ENCODE measurements around the gene LYPD6B. TPM values are rescaled to one million over a fixed set of nuclear protein-coding genes. Genes with fewer than 3 reads are reported as not detected.

LYPD6B gene
- total and polyA plus RNA-seq, 7 donors, result not detected

DNA sequence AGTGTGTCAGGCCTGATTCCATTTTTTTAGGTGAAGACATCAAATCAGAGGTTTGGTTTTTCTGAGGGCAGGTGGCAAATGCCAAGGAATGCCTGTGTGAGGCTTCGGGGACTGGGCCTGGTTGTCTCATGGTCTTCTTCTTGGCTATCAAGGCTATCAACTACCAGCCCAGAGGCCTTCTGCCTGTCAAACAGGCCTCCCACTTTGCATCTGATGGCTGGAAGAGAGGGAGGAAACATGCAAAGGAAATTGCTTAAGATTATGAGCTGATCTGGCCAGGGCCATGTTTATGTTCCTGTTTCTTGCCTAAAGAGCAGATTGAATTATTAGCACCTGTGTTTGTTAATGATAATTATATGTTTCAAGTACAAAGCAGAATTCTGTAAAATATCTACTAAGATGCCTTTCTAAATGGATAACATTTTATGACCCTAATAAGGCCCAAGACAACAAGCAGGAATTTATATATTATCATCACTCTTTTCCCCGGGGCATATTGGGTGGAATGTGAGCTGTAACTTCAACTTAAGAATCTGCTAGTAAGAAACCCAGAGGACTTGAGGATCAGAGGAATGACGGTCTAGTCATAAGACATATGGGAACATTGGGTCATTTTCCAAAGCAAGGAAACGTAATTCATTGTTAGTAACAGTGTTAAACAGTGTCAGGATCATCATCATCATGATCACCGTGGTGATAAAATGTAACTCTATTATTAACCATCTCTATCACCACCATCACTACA lies 123.2 kb downstream of the LYPD6B start:
- ATAC-seq, result no peak
- no peak for DNase-seq
- H3K27ac ChIP-seq, result no peak overlapping the region
- WGBS, 3 donors, result 49 to 56% (median 54%) methylated on average over 5 of the region's 5 CpGs
- no peak overlapping the region for H3K4me3 ChIP-seq
- intact Hi-C loops (cut with DNase I), result no loop called here
- TF ChIP-seq, protein P1, sequence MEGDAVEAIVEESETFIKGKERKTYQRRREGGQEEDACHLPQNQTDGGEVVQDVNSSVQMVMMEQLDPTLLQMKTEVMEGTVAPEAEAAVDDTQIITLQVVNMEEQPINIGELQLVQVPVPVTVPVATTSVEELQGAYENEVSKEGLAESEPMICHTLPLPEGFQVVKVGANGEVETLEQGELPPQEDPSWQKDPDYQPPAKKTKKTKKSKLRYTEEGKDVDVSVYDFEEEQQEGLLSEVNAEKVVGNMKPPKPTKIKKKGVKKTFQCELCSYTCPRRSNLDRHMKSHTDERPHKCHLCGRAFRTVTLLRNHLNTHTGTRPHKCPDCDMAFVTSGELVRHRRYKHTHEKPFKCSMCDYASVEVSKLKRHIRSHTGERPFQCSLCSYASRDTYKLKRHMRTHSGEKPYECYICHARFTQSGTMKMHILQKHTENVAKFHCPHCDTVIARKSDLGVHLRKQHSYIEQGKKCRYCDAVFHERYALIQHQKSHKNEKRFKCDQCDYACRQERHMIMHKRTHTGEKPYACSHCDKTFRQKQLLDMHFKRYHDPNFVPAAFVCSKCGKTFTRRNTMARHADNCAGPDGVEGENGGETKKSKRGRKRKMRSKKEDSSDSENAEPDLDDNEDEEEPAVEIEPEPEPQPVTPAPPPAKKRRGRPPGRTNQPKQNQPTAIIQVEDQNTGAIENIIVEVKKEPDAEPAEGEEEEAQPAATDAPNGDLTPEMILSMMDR (IDR thresholded peaks at IDR 0.05), result no peak
- no peaks in the 10 kb centered on the region for H3K4me1 ChIP-seq
- H3K36me3 ChIP-seq (ENCODE audit: insufficient read depth in 1 of 2, low read depth in 1 of 2), result no peaks in the 10 kb centered on the region
- no peaks in the 10 kb centered on the region for H3K27me3 ChIP-seq (ENCODE audit: insufficient read depth in 3 of 3, low read length in 2 of 3)
- no peaks in the 10 kb centered on the region for H3K9me3 ChIP-seq

DNA sequence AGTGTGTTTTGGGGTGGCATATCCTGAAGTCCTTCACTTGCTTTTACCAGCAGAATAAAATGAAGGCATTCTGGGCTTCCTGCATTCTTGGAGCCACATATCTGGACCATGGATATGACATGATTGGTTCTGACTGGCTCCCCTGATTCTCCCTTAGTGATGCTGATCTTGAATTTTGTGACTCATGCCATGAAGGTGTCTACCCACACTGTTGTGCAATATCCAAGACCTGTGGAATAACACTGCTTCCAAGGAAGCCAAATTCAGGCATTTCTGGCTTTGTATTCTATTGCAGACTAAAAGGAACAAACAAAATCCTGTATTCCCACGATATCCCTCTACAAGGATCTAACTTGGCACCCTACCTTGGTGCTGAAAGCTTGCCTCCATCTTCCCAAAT lies 125.8 kb downstream of the LYPD6B start:
- DNase-seq (no peak), ATAC-seq (no peak)
- WGBS, 3 donors, result 77 to 82% (median 81%) methylated on average over 1 of the region's 1 CpG
- intact Hi-C loops (cut with DNase I), result no loop called here
- no peaks in the 10 kb centered on the region for H3K9me3 ChIP-seq
- H3K4me1 ChIP-seq, result no peaks in the 10 kb centered on the region
- no peak overlapping the region for H3K4me3 ChIP-seq
- no peaks in the 10 kb centered on the region for H3K36me3 ChIP-seq (ENCODE audit: insufficient read depth in 1 of 2, low read depth in 1 of 2)
- H3K27ac ChIP-seq, result no peak overlapping the region
- TF ChIP-seq, protein P1 (IDR thresholded peaks at IDR 0.05), result no peak
- no peaks in the 10 kb centered on the region for H3K27me3 ChIP-seq (ENCODE audit: insufficient read depth in 3 of 3, low read length in 2 of 3)

DNA sequence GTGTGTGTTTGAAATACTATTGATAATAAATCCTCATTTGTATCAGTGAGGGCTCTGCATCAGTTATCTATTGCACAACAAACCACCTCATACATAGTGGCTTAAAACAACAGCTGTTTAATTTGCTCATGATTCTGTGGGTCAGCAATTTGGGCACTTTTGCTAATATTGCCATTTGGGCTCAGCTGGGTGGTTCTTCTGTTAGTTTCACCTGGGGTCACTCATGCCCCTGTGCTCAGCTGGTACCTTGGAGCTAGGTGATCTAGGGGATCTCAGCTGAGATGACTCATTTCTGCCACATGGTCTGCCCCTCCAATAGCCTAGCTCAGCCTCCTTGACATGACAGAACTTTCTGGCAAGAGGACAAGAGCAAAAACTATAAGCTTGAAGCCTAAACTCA lies 126.3 kb downstream of the LYPD6B start:
- Histone ChIP-seq H3K27ac (no peak overlapping the region), H3K27me3 (ENCODE audit: insufficient read depth in 3 of 3, low read length in 2 of 3) (no peaks in the 10 kb centered on the region), H3K9me3 (no peaks in the 10 kb centered on the region), H3K36me3 (ENCODE audit: insufficient read depth in 1 of 2, low read depth in 1 of 2) (no peaks in the 10 kb centered on the region), H3K4me3 (no peak overlapping the region), H3K4me1 (no peaks in the 10 kb centered on the region)
- DNase-seq (no peak), ATAC-seq (no peak)
- intact Hi-C loops (cut with DNase I), result no loop called here
- TF ChIP-seq, protein P1 (IDR thresholded peaks at IDR 0.05), result no peak

- Histone ChIP-seq H3K4me3 (no peak overlapping the region), H3K9me3 (no peaks in the 10 kb centered on the region), H3K4me1 (no peaks in the 10 kb centered on the region), H3K27me3 (ENCODE audit: insufficient read depth in 3 of 3, low read length in 2 of 3) (peaks cover 0 to 2% (median 0%) of the 10 kb centered on the region in 3 donors), H3K36me3 (ENCODE audit: insufficient read depth in 1 of 2, low read depth in 1 of 2) (no peaks in the 10 kb centered on the region), H3K27ac (no peak overlapping the region)
- TF ChIP-seq, protein P1 (IDR thresholded peaks at IDR 0.05), result no peak
- 33 to 37% (median 34%) methylated on average over 5 of the region's 5 CpGs for WGBS, 3 donors
- intact Hi-C loops (cut with DNase I), result no loop called here
- DNase-seq, result no peak
- no peak for ATAC-seq
These were observed 128.7 kb downstream of the LYPD6B start for GRCh38 chr2:149167001-149167780.
